SHP77 (cell line): ENCODE data around the gene CSGALNACT2.

Experiments
- DNase-seq, 2 experiments: peaks; one replicate each; lab custom pipeline; 2025; lab: John Stamatoyannopoulos, UW

CSGALNACT2 gene

GRCh38 chr10:43190289-43190688 lies 52.0 kb downstream of the CSGALNACT2 start:
- DNase-seq, result no peak

DNA sequence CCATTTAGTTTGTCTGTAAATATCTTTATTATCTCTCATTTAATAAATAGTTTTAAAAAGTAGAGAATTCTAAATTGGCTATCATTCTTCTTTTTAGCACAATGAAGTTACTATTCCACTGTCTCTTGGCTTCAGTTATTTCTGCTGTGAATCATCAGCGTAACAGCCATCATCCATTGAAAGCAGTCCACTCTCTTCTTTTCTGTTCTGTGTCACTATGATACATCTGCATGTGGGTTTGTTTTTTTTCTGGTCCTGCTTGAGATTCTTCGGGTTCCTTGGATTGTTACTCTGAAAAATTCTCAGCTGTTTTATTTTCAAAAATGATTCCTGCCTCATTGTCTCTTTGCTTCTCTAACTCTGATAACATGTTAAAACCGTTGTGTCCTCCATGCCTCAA lies 52.5 kb downstream of the CSGALNACT2 start:
- DNase-seq, result no peak

GRCh38 chr10:43192884-43193283 lies 54.6 kb downstream of the CSGALNACT2 start:
- no peak for DNase-seq

DNA sequence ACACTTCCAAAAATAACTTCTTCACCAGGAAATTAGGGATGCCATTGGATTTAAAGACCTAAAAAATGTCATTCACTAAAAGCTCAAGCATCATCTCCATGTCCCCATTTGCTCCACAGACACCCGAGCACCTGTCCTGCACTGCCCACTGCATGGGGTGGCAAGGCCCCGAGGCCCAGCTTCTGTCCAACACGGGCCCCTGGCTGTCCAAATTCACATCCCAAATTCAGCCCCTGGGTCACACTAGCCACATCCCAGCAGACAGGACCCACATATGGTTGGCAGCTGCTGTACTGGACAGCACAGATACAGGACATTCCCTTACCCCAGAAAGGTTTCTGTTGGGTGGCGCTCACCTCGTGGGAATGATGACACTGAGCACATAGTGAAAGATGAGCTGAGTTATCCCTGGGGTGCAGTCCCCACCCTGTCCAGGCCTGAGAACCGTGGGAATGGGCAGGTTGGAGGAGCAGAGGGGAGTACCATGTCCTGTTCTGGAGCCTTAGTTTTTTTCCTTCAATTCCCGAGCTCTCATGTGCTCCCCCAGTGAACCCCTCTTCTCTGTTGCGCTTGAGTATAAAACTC lies 55.3 kb downstream of the CSGALNACT2 start:
- DNase-seq, result no peak

DNA sequence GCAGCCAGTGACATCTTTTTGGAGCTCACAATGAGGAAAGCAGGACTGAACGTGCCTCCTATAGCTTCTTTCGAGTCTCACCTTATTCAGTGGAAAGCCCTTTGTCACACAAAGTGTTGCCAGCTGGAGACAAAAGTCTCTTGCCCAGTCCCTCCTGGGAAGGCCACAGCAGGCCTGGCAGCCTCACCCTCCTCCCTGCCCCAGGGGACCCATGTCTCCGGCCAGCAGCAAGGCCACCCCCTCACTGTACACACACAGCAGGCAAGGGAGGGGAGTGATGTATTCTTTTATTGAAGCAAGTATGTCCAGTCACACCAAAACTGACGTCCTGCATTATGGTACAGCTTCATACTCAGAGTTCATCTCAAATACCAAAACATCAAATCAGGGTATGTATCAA lies 56.0 kb downstream of the CSGALNACT2 start:
- no peak for DNase-seq

DNA sequence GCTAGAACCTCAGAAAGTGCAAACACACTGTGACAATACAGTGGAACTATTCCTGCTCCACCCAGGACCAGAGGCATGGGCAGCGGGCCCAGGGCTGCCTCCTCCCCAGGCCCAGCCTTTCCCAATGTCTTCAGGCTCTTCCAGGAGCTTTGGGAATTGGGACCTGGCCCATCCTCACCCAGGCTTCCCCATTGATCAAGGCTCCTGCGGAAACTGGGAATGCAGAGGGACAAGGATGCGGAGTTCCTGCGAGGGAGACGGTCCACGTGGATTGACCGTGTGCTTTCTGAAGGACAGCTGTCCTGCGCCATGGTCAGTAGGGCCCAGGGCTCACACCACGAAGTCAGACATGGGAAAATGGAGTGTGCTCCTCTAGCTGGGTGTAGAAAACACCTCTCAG lies 56.6 kb downstream of the CSGALNACT2 start:
- DNase-seq, result no peak

GRCh38 chr10:43195557-43195956 lies 57.3 kb downstream of the CSGALNACT2 start:
- no peak for DNase-seq

DNA sequence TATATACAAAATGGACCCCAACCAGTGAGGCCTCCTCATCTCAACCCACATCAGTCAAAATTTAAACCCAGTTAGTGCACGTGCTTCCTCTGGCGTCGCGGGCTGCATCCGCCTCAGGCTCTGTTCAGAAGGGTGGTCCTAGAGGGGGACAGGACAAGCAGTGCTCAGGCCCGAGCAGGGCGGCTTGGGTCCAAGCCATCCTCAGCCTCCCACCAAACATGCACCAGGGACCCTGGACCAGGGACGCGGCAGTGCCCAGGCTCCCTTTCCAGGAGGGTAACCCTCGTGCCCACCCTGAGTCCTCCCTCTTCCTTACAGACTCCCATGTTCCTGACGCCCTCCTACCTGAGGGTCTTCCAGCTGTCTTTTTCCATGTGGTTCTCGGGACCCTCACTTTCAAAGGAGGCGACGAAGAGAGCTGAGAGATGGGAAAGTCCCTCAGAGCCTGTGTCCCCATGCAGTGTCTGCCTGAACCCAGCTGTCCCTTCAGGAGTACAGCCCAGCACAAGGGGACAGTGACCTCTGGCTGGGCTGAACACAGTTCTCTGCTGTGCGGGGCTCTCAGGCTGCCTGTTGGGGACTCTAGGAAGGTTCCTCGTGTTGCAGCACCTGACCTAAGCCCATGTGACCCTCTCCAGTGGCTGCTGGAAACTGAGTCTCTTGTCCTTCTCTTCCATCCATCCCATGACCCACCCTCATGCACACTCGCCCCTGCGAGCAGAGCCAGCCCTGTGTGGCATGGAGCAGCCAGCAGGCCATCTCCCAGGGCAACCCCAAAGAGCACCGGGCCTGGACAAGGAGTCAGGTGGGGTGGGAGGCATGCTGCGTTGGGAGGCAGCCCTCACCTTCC lies 58.1 kb downstream of the CSGALNACT2 start:
- DNase-seq, result no peak

DNA sequence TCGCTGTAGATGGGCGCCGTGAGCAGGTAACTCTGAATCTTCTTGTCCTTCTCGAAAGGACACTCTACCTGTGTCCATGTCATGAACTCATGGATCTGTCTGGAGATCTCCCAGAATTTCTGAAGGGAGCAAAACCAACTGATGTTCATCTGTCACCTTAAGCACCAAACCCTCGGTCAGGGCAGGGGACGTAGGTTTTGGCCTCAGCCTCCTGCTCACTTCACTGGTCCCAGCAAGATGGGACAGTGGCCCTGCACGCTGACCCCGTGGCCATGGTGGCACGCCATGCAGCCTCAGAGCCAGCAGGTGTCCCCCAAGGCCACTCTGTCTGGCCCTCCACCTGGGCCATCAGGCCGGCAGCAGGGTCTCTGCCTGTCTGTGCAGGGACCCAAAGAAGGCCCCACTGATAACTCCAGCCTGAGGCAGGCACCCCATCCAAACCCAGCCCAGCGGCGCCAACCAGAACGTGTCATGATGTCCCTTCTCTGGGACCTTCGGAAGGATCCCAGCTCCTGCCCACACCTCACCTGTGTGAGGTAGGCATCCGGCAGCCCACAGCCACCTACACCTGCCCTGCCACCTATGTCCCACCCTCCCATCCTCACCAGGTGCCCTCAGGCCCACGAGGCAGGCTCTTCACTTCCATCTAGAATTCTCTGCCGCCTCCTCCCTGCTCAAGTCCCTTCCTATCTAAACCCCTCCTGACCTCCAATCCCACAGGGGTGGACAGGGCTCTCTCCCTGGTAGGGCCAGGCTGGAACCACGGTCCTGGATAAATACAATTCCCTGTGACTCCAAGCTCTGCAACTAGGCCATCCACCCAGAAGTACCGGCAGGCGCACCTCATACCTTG lies 59.0 kb downstream of the CSGALNACT2 start:
- no peak for DNase-seq

GRCh38 chr10:43197834-43198681 lies 59.8 kb downstream of the CSGALNACT2 start:
- DNase-seq, result peak; percentile 12 to 23

GRCh38 chr10:43198682-43199005 lies 60.4 kb downstream of the CSGALNACT2 start:
- DNase-seq, result no peak

DNA sequence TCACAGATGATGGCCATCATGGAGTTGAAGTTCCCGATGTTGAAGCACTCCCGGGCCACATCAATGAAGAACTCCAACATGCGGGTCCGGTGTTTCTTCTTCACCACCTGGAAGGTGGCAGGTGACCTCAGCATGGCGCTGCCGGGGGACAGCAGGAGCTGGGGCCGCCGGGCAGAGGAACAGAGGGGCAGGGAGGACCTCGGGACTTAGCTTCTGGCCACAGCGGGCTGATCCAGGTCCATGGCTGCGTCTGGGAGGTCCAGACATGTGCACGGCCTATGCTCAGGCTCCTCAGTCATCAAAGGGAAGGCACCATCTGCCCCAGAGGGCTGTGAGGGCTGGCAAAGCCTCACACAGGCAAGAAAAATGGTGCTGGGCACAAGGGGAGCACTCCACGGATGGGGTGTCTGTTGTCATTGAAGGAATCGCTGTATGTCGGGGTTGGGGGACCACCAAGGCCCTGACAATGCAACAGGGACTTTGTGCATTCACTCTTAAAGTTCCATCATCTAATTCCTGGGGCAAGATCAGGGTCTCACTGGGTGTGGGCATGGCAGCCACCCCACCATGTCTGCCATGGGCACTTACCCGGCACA lies 60.9 kb downstream of the CSGALNACT2 start:
- DNase-seq, result no peak

GRCh38 chr10:43199684-43200537 lies 61.7 kb downstream of the CSGALNACT2 start:
- no peak for DNase-seq

DNA sequence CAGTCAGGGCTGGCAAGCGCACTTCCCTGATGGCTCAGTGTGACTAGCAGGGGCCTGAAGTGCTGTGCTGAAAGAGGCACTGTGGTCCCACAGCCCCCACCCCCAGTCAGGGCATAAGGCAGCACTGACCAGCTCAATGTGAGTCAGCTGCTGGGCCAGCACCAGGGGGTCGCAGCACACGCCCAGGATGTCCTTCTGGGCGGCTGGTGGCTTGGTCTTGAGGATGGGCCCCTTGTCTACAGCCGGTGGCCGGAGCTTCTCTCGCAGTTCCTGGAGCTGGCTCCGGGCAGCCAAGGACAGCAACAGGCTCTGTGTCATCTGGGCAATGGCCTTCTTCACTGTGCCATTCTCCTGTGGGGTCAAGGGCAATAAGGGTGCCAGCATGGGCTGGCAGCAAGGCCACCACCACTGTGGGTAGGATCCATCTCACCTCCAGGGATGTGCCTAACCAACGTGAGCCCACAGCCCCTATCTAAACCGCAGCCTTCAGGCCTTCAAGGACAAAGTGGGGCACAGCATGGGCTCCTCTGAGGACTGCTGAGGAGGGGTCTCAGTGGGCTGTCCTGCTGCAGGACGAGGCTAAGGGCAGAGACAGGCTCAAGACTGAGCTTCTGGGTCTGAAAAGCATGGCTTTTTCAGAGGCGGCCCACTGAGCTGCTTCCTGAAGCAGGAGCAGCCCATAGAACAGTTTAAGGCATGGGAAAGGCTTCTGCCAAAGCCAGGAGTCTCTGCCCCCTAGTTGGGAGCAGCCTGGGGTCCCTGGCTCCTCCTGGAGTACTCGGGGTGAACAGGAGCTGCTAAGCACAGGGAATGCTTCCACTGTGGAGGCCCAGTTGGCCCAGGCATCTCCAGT lies 62.5 kb downstream of the CSGALNACT2 start:
- no peak for DNase-seq

DNA sequence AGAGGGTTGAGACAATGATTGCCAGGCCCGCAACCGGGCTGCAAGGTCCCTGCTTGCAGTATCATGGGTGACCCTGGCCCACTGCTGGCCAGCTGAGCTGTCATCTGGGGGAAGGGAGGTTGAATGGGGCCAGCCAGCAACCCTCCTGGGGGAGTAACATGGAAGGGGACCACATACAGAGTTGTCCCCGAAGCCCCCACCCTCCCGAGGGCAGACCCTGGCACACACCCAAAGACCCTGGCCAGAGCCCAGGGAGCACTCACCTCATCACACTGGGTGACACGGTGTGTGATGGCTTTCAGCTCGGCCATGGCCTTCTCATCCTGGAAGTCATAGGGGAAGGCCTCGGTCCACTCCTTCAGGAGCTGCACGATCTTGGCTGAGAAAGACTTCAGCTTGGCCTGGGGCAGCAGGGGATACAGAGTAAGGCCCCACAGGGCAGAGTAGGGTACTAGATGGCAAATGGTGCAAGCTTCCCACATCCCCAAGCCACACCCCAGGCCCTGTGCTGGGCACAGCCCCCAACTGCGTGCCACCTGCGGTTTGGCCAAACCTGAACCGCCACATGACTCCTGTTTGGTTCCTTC lies 63.4 kb downstream of the CSGALNACT2 start:
- DNase-seq, result no peak

DNA sequence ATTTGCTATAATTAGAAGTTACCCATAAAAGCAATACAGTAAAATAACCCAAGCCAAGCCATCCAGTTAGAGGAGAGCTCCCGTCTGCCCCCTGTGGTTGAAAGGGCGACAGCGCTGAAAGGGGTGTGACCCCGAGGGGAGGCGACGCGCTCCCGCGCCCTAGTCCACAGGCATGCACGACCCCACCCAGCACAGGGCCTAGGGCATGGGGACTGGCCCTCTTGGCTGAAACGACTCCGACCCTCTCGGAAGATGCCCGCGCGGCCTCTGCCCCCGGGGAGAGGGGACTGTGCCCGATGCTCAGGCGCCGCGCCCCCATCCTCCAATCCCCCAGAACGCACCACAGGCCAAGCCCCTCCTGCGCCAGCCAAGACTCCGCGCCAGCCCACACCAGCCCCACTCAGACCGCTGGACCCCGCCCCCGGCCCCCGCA lies 64.0 kb downstream of the CSGALNACT2 start:
- DNase-seq, result no peak

- DNase-seq, result no peak
Measured at GRCh38 chr10:43202657-43203447, 64.6 kb downstream of the CSGALNACT2 start.

DNA sequence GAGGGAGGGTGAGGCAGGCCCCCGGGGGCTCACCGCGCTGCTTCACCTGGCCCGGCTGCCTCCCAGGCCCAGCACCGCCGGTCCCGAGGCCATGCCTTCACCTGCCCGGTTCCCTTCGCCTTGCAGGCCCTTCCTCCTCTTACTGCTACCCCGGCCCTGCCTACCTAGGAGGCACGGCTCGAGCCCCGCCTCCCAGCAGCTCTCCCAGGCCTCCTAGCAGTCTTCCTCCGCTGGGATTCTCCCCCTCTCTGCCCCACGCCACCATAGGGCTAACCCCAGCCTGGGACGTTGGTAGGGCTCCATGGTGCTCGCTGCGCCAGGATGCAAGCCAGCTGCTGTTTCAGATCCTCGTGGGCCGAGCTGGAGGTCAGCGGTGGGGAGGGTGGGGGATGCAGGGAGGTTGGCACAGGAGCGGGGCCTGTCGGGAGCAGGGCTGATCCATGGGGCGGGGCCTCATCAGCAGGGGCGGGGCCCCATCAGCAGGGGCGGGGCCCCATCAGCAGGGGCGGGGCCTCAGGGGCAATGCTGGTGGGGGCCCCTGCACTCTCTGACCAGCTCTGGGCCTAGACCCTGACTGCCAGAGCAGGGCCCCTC lies 65.3 kb downstream of the CSGALNACT2 start:
- DNase-seq, result peak; percentile 8 to 26
